Neuronal stem cell (in vitro differentiated cells): ENCODE measurements around the gene HDGFL3.

Experiments used
- DNase-seq: peaks from one replicate; pipeline ENCODE4 v3.0.0-alpha.2; 2013; ENCODE audit warnings: low spot score
- H2AFZ ChIP-seq: one replicate; pipeline ENCODE4 v1.6.1; 2013; ENCODE audit warnings: mild to moderate bottlenecking, low read length, inconsistent platforms
- H2AK5ac ChIP-seq: 2 replicates; pipeline ENCODE4 v1.6.1; 2013; ENCODE audit warnings: low read depth, mild to moderate bottlenecking, inconsistent platforms, low read length, moderate library complexity, mixed read lengths
- H2BK120ac ChIP-seq: 2 replicates; pipeline ENCODE4 v1.6.1; 2013; ENCODE audit warnings: low read depth, mild to moderate bottlenecking, inconsistent platforms, low read length, moderate library complexity, mixed read lengths
- H2BK12ac ChIP-seq: one replicate; pipeline ENCODE4 v1.6.1; 2013; ENCODE audit warnings: low read length, inconsistent platforms
- H2BK15ac ChIP-seq: 2 replicates; pipeline ENCODE4 v1.6.1; 2013; ENCODE audit warnings: mild to moderate bottlenecking, low read length, inconsistent platforms, mixed read lengths
- H2BK5ac ChIP-seq: one replicate; pipeline ENCODE4 v1.6.1; 2013; ENCODE audit warnings: inconsistent platforms, mild to moderate bottlenecking, low read length, moderate library complexity
- H3K14ac ChIP-seq: one replicate; pipeline ENCODE4 v1.6.1; 2013; ENCODE audit warnings: low read length, inconsistent platforms
- H3K18ac ChIP-seq: 2 replicates; pipeline ENCODE4 v1.6.1; 2013; ENCODE audit warnings: low read length, inconsistent platforms
- H3K23ac ChIP-seq: 2 replicates; pipeline ENCODE4 v1.6.1; 2013; ENCODE audit warnings: low read depth, mild to moderate bottlenecking, mixed read lengths, low read length, inconsistent platforms; ENCODE audit not compliant: poor library complexity
- H3K27ac ChIP-seq: replicated peaks from 3 replicates; pipeline ENCODE4 v1.5.1; 2013; ENCODE audit warnings: low read length, inconsistent platforms
- H3K27me3 ChIP-seq, 3 experiments: 2 replicates each; pipeline ENCODE4 v1.6.1; 2013; ENCODE audit warnings: low read length in 3 of 3, mild to moderate bottlenecking in 2 of 3, inconsistent platforms in 1 of 3, low read depth in 1 of 3, mixed read lengths in 1 of 3, moderate library complexity in 1 of 3; ENCODE audit not compliant: control insufficient read depth in 3 of 3, insufficient read depth in 3 of 3
- H3K36me3 ChIP-seq, 2 donors: replicated peaks in 1 of 2; 2 replicates each; pipeline ENCODE4 v1.6.1; 2013; ENCODE audit warnings: low read length in 2 of 2; ENCODE audit not compliant: control insufficient read depth in 2 of 2, insufficient read depth in 2 of 2
- H3K4ac ChIP-seq: 2 replicates; pipeline ENCODE4 v1.6.1; 2013; ENCODE audit warnings: inconsistent platforms, mild to moderate bottlenecking, low read length, moderate library complexity
- H3K4me1 ChIP-seq, 2 donors: 1 replicate in 1 of 2; 2 replicates in 1 of 2; pipeline ENCODE4 v1.6.1; 2013; ENCODE audit warnings: low read length in 2 of 2, low read depth in 1 of 2; ENCODE audit not compliant: control insufficient read depth in 2 of 2, insufficient read depth in 1 of 2
- H3K4me2 ChIP-seq: one replicate; pipeline ENCODE4 v1.6.1; 2013; ENCODE audit warnings: mild to moderate bottlenecking, low read length, inconsistent platforms; ENCODE audit not compliant: insufficient read depth, poor library complexity, severe bottlenecking
- H3K4me3 ChIP-seq, 2 donors: 2 replicates each; pipeline ENCODE4 v1.5.1; 2013; ENCODE audit warnings: low read length in 2 of 2, mild to moderate bottlenecking in 2 of 2, inconsistent platforms in 1 of 2, moderate library complexity in 1 of 2
- H3K79me1 ChIP-seq: one replicate; pipeline ENCODE4 v1.6.1; 2013; ENCODE audit warnings: low read depth, mild to moderate bottlenecking, inconsistent platforms, low read length, moderate library complexity
- H3K9ac ChIP-seq: one replicate; pipeline ENCODE4 v1.6.1; 2013; ENCODE audit warnings: mild to moderate bottlenecking, low read depth, low read length, inconsistent platforms; ENCODE audit not compliant: poor library complexity
- H3K9me3 ChIP-seq, 2 donors: replicated peaks in 1 of 2; 2 replicates each; pipeline versions ENCODE3 to v1.6.1; 2013; ENCODE audit warnings: low read length in 2 of 2, mild to moderate bottlenecking in 2 of 2, inconsistent platforms in 1 of 2, low read depth in 1 of 2, mixed read lengths in 1 of 2, moderate library complexity in 1 of 2; ENCODE audit not compliant: control insufficient read depth in 2 of 2, insufficient read depth in 1 of 2
- H4K8ac ChIP-seq: one replicate; pipeline ENCODE4 v1.6.1; 2013; ENCODE audit warnings: low read depth, mild to moderate bottlenecking, inconsistent platforms, low read length, moderate library complexity
- H4K91ac ChIP-seq: one replicate; pipeline ENCODE4 v1.6.1; 2013; ENCODE audit warnings: low read length, low read depth, mild to moderate bottlenecking, inconsistent platforms; ENCODE audit not compliant: poor library complexity
- WGBS, 2 donors: extraction: QIAGEN DNeasy Blood & Tissue Kit; methylation state at CpG; one replicate each; pipeline ENCODE4 v1.1.7; 2013; ENCODE audit warnings: missing lambda C conversion rate in 2 of 2, mixed read lengths in 1 of 2; ENCODE audit not compliant: insufficient read length in 2 of 2, insufficient replicate concordance in 1 of 2; ENCODE audit errors: extremely low coverage in 2 of 2; 5-methylcytosine and 5-hydroxymethylcytosine counted together

Gene HDGFL3

GRCh38 chr15:83219026-83219425 is 11.4 kb upstream of the HDGFL3 start:
- no peak overlapping the region for H4K91ac ChIP-seq
- no peak overlapping the region for H3K4me2 ChIP-seq
- H3K36me3 ChIP-seq = no peaks in the 10 kb centered on the region
- WGBS, 2 donors = no CpG with 5 or more reads among the region's 1 CpG
- no peaks in the 10 kb centered on the region for H3K27me3 ChIP-seq
- no peak overlapping the region for H2BK5ac ChIP-seq
- H2BK15ac ChIP-seq = no peak overlapping the region
- no peak overlapping the region for H3K27ac ChIP-seq
- no peak overlapping the region for H2AFZ ChIP-seq
- DNase-seq = no peak
- no peak overlapping the region for H3K18ac ChIP-seq
- H3K4ac ChIP-seq = no peak overlapping the region
- H2BK12ac ChIP-seq = no peak overlapping the region
- H2AK5ac ChIP-seq = no peak overlapping the region
- no peak overlapping the region for H3K23ac ChIP-seq
- H4K8ac ChIP-seq = no peak overlapping the region
- H3K4me3 ChIP-seq = no peak overlapping the region
- peaks cover 0 to 21% of the 10 kb centered on the region in 2 donors for H3K9me3 ChIP-seq
- H2BK120ac ChIP-seq = no peak overlapping the region
- H3K79me1 ChIP-seq = no peaks in the 10 kb centered on the region
- H3K4me1 ChIP-seq = no peaks in the 10 kb centered on the region
- H3K9ac ChIP-seq = no peak overlapping the region
- H3K14ac ChIP-seq = no peak overlapping the region

GRCh38 chr15:83215306-83215705 is 7.7 kb upstream of the HDGFL3 start:
- Histone ChIP-seq H2BK120ac (no peak overlapping the region), H4K91ac (no peak overlapping the region), H2BK12ac (no peak overlapping the region), H3K9me3 (peaks cover 0 to 9% of the 10 kb centered on the region in 2 donors), H3K9ac (no peak overlapping the region), H4K8ac (no peak overlapping the region), H3K23ac (no peak overlapping the region), H3K36me3 (no peaks in the 10 kb centered on the region), H3K4me2 (no peak overlapping the region), H2BK15ac (no peak overlapping the region), H3K79me1 (no peaks in the 10 kb centered on the region), H2AK5ac (no peak overlapping the region), H2BK5ac (no peak overlapping the region), H3K4ac (no peak overlapping the region), H3K14ac (no peak overlapping the region), H2AFZ (no peak overlapping the region), H3K4me1 (no peaks in the 10 kb centered on the region), H3K4me3 (no peak overlapping the region), H3K27me3 (no peaks in the 10 kb centered on the region), H3K27ac (no peak overlapping the region), H3K18ac (no peak overlapping the region)
- DNase-seq = no peak
- WGBS, 2 donors = no CpG with 5 or more reads among the region's 2 CpGs

- no peak overlapping the region for H3K4ac ChIP-seq
- no peak overlapping the region for H3K18ac ChIP-seq
- no peaks in the 10 kb centered on the region for H3K27me3 ChIP-seq
- no peak overlapping the region for H2AK5ac ChIP-seq
- DNase-seq = no peak
- H2BK15ac ChIP-seq = no peak overlapping the region
- peaks cover 2 to 7% of the 10 kb centered on the region in 2 donors for H3K4me1 ChIP-seq
- H3K23ac ChIP-seq = no peak overlapping the region
- no peak overlapping the region for H2BK12ac ChIP-seq
- H4K91ac ChIP-seq = no peak overlapping the region
- H3K9ac ChIP-seq = no peak overlapping the region
- no CpG with 5 or more reads among the region's 3 CpGs for WGBS, 2 donors
- H3K14ac ChIP-seq = no peak overlapping the region
- no peak overlapping the region for H3K27ac ChIP-seq
- no peak overlapping the region for H2AFZ ChIP-seq
- no peak overlapping the region for H2BK120ac ChIP-seq
- no peak overlapping the region for H3K4me3 ChIP-seq
- peaks cover 0 to 5% of the 10 kb centered on the region in 2 donors for H3K9me3 ChIP-seq
- H3K4me2 ChIP-seq = no peak overlapping the region
- no peak overlapping the region for H2BK5ac ChIP-seq
- peaks cover 2% of the 10 kb centered on the region for H3K79me1 ChIP-seq
- no peak overlapping the region for H4K8ac ChIP-seq
- no peaks in the 10 kb centered on the region for H3K36me3 ChIP-seq
Measured at GRCh38 chr15:83210619-83211018, 3.0 kb upstream of the HDGFL3 start.

GRCh38 chr15:83209333-83209732 is 1.7 kb upstream of the HDGFL3 start:
- no peak overlapping the region for H4K8ac ChIP-seq

More at GRCh38 chr15:83209333-83209732, 1.7 kb upstream of the HDGFL3 start:
- no peaks in the 10 kb centered on the region for H3K9me3 ChIP-seq
- H2BK15ac ChIP-seq = no peak overlapping the region
- WGBS, 2 donors = no CpG with 5 or more reads among the region's 5 CpGs
- no peak overlapping the region for H2BK12ac ChIP-seq
- no peak overlapping the region for H3K4me3 ChIP-seq
- no peak overlapping the region for H4K91ac ChIP-seq
- no peak overlapping the region for H3K27ac ChIP-seq
- no peak for DNase-seq
- H3K4me2 ChIP-seq = no peak overlapping the region
- peaks cover 9 to 11% of the 10 kb centered on the region in 2 donors for H3K4me1 ChIP-seq
- peaks cover 2% of the 10 kb centered on the region for H3K79me1 ChIP-seq
- H2BK120ac ChIP-seq = no peak overlapping the region
- H2AFZ ChIP-seq = no peak overlapping the region
- H2AK5ac ChIP-seq = no peak overlapping the region
- no peaks in the 10 kb centered on the region for H3K27me3 ChIP-seq
- H3K9ac ChIP-seq = no peak overlapping the region
- H3K18ac ChIP-seq = no peak overlapping the region
- H3K36me3 ChIP-seq = peaks cover 0 to 8% of the 10 kb centered on the region in 2 donors
- H3K14ac ChIP-seq = no peak overlapping the region
- H2BK5ac ChIP-seq = no peak overlapping the region
- no peak overlapping the region for H3K4ac ChIP-seq
- H3K23ac ChIP-seq = no peak overlapping the region
